Measurements from ENCODE around the gene TMEM131L.
A peak's percentile ranks its signal among the peaks of the same experiment; 100 is the strongest.

The TMEM131L gene

GRCh38 chr4:153481478-153481877 is 15.3 kb downstream of the TMEM131L start:
- TF ChIP-seq CTCF (IDR thresholded peaks at IDR 0.05; ENCODE audit: low read depth, low read length) (no peak), EZH2phosphoT487 (IDR thresholded peaks at IDR 0.05; ENCODE audit: low read depth) (no peak)
- H3K36me3 ChIP-seq (replicated peaks; ENCODE audit: low read depth, low read length): peaks cover 66% of the 10 kb centered on the region
- no peaks in the 10 kb centered on the region for H3K27me3 ChIP-seq (ENCODE audit: low read depth, low read length)
- H3K9ac ChIP-seq (ENCODE audit: low read length): no peak overlapping the region
- no peak overlapping the region for H2AFZ ChIP-seq (ENCODE audit: low read depth, low read length)
- H4K20me1 ChIP-seq (ENCODE audit: insufficient read depth, low read length): peaks cover 94% of the 10 kb centered on the region
- peak overlapping the region; percentile 11 for H3K4me2 ChIP-seq (ENCODE audit: low read length)
- no peak overlapping the region for H3K4me3 ChIP-seq (ENCODE audit: low read length)
- H3K9me3 ChIP-seq (ENCODE audit: insufficient read depth, low read length): no peaks in the 10 kb centered on the region
- H3K79me2 ChIP-seq (ENCODE audit: low read length): peaks cover 99% of the 10 kb centered on the region
- peaks cover 63% of the 10 kb centered on the region for H3K4me1 ChIP-seq (ENCODE audit: low read length)
- H3K27ac ChIP-seq (ENCODE audit: low read length): no peak overlapping the region

GRCh38 chr4:153483432-153484418 is 17.6 kb downstream of the TMEM131L start:
- Histone ChIP-seq H3K9me3 (ENCODE audit: insufficient read depth, low read length) (no peaks in the 10 kb centered on the region), H2AFZ (ENCODE audit: low read depth, low read length) (no peak overlapping the region), H3K9ac (ENCODE audit: low read length) (no peak overlapping the region), H3K4me3 (ENCODE audit: low read length) (no peak overlapping the region), H3K4me1 (ENCODE audit: low read length) (peaks cover 79% of the 10 kb centered on the region), H3K27me3 (ENCODE audit: low read depth, low read length) (no peaks in the 10 kb centered on the region), H3K4me2 (ENCODE audit: low read length) (no peak overlapping the region), H3K36me3 (replicated peaks; ENCODE audit: low read depth, low read length) (peaks cover 56% of the 10 kb centered on the region), H3K27ac (ENCODE audit: low read length) (no peak overlapping the region), H4K20me1 (ENCODE audit: insufficient read depth, low read length) (peaks cover 94% of the 10 kb centered on the region), H3K79me2 (ENCODE audit: low read length) (peaks cover 99% of the 10 kb centered on the region)
- TF ChIP-seq EZH2phosphoT487 (IDR thresholded peaks at IDR 0.05; ENCODE audit: low read depth): no peak
- no peak for TF ChIP-seq CTCF (IDR thresholded peaks at IDR 0.05; ENCODE audit: low read depth, low read length)

GRCh38 chr4:153485359-153485758 is 19.2 kb downstream of the TMEM131L start:
- Histone ChIP-seq H3K4me3 (ENCODE audit: low read length) (no peak overlapping the region), H3K4me2 (ENCODE audit: low read length) (peak overlapping the region; percentile 78; the same call in 1 of the 2 replicates), H2AFZ (ENCODE audit: low read depth, low read length) (no peak overlapping the region), H3K36me3 (replicated peaks; ENCODE audit: low read depth, low read length) (peaks cover 60% of the 10 kb centered on the region), H3K27me3 (ENCODE audit: low read depth, low read length) (no peaks in the 10 kb centered on the region), H3K9me3 (ENCODE audit: insufficient read depth, low read length) (no peaks in the 10 kb centered on the region), H3K27ac (ENCODE audit: low read length) (no peak overlapping the region), H3K9ac (ENCODE audit: low read length) (no peak overlapping the region), H4K20me1 (ENCODE audit: insufficient read depth, low read length) (peaks cover 95% of the 10 kb centered on the region), H3K79me2 (ENCODE audit: low read length) (peaks cover 99% of the 10 kb centered on the region), H3K4me1 (ENCODE audit: low read length) (peaks cover 74% of the 10 kb centered on the region)
- TF ChIP-seq EZH2phosphoT487 (IDR thresholded peaks at IDR 0.05; ENCODE audit: low read depth) (no peak), CTCF (IDR thresholded peaks at IDR 0.05; ENCODE audit: low read depth, low read length) (no peak)

- peaks cover 95% of the 10 kb centered on the region for H4K20me1 ChIP-seq (ENCODE audit: insufficient read depth, low read length)
- H3K79me2 ChIP-seq (ENCODE audit: low read length): peaks cover 99% of the 10 kb centered on the region
- TF ChIP-seq CTCF (IDR thresholded peaks at IDR 0.05; ENCODE audit: low read depth, low read length) (no peak), EZH2phosphoT487 (IDR thresholded peaks at IDR 0.05; ENCODE audit: low read depth) (no peak)
- no peak overlapping the region for H3K4me3 ChIP-seq (ENCODE audit: low read length)
- peaks cover 69% of the 10 kb centered on the region for H3K4me1 ChIP-seq (ENCODE audit: low read length)
- H3K27me3 ChIP-seq (ENCODE audit: low read depth, low read length): no peaks in the 10 kb centered on the region
- H3K36me3 ChIP-seq (replicated peaks; ENCODE audit: low read depth, low read length): peaks cover 56% of the 10 kb centered on the region
- H3K9me3 ChIP-seq (ENCODE audit: insufficient read depth, low read length): no peaks in the 10 kb centered on the region
- H2AFZ ChIP-seq (ENCODE audit: low read depth, low read length): no peak overlapping the region
- H3K4me2 ChIP-seq (ENCODE audit: low read length): peak overlapping the region; percentile 78
- no peak overlapping the region for H3K27ac ChIP-seq (ENCODE audit: low read length)
- H3K9ac ChIP-seq (ENCODE audit: low read length): no peak overlapping the region
Observed at GRCh38 chr4:153485860-153486259, 19.7 kb downstream of the TMEM131L start.
